ENCODE results near the gene PCLO.

Gene PCLO

GRCh38 chr7:82789883-82790609 lies 372.6 kb downstream of the PCLO start:
- DNase-seq (ENCODE audit: low spot score): no peak
- in situ Hi-C loops (cut with MboI; ENCODE audit: low pct_unique_long_range_greater_than_20kb, low sequenced_read_pairs, unreplicated experiment): no loop called here
- no peak for TF ChIP-seq CTCF (IDR thresholded peaks at IDR 0.05; ENCODE audit: extremely low read depth, insufficient read depth, missing control alignments)

GRCh38 chr7:82778021-82778420 lies 384.7 kb downstream of the PCLO start:
- in situ Hi-C loops (cut with MboI; ENCODE audit: low pct_unique_long_range_greater_than_20kb, low sequenced_read_pairs, unreplicated experiment): no loop called here
- no peak for DNase-seq (ENCODE audit: low spot score)
- no peak for TF ChIP-seq CTCF (IDR thresholded peaks at IDR 0.05; ENCODE audit: extremely low read depth, insufficient read depth, missing control alignments)

GRCh38 chr7:82762880-82763279 lies 399.8 kb downstream of the PCLO start:
- TF ChIP-seq CTCF (IDR thresholded peaks at IDR 0.05; ENCODE audit: extremely low read depth, insufficient read depth, missing control alignments): no peak
- in situ Hi-C loops (cut with MboI; ENCODE audit: low pct_unique_long_range_greater_than_20kb, low sequenced_read_pairs, unreplicated experiment): no loop called here
- DNase-seq (ENCODE audit: low spot score): no peak

GRCh38 chr7:82760831-82761230 lies 401.9 kb downstream of the PCLO start:
- in situ Hi-C loops (cut with MboI; ENCODE audit: low pct_unique_long_range_greater_than_20kb, low sequenced_read_pairs, unreplicated experiment): no loop called here
- no peak for TF ChIP-seq CTCF (IDR thresholded peaks at IDR 0.05; ENCODE audit: extremely low read depth, insufficient read depth, missing control alignments)

GRCh38 chr7:82760074-82760473 lies 402.6 kb downstream of the PCLO start:
- no peak for DNase-seq (ENCODE audit: low spot score)
- in situ Hi-C loops (cut with MboI; ENCODE audit: low pct_unique_long_range_greater_than_20kb, low sequenced_read_pairs, unreplicated experiment): no loop called here
- no peak for TF ChIP-seq CTCF (IDR thresholded peaks at IDR 0.05; ENCODE audit: extremely low read depth, insufficient read depth, missing control alignments)

More at GRCh38 chr7:82760831-82761230, 401.9 kb downstream of the PCLO start:
- DNase-seq (ENCODE audit: low spot score): no peak

- in situ Hi-C loops (cut with MboI; ENCODE audit: low pct_unique_long_range_greater_than_20kb, low sequenced_read_pairs, unreplicated experiment): no loop called here
- no peak for TF ChIP-seq CTCF (IDR thresholded peaks at IDR 0.05; ENCODE audit: extremely low read depth, insufficient read depth, missing control alignments)
- DNase-seq (ENCODE audit: low spot score): no peak
Measured at GRCh38 chr7:82755705-82756551, 406.8 kb downstream of the PCLO start.

Measured in GM13977 (cell line).